Ishikawa (cell line): ENCODE measurements around the gene TTLL12.

ENCODE experiments used
- EGR1 ChIP-seq: IDR thresholded peaks from 2 replicates; pipeline ENCODE4 v1.6.1; 2012
- TAF1 ChIP-seq: IDR thresholded peaks from 2 replicates; pipeline ENCODE4 v1.6.1; 2012; ENCODE audit warnings: low read depth, mild to moderate bottlenecking
- YY1 ChIP-seq: IDR thresholded peaks from 2 replicates; pipeline ENCODE4 v1.6.1; 2012; ENCODE audit warnings: low read depth

GRCh38 chr22:43154887-43155536 lies 31.9 kb downstream of the TTLL12 start:
- TF ChIP-seq TAF1 (no peak), YY1 (no peak), EGR1 (no peak)
